ENCODE measurements around the gene CD226. TPM values are rescaled to one million over a fixed set of nuclear protein-coding genes. Genes with fewer than 3 reads are reported as not detected.
"Not testable (repeated sequence)": the region's sequence is repeated elsewhere in the genome, so short reads cannot be mapped to it uniquely, and the experiment has no call there.

Gene CD226
- total RNA-seq, 1 donor from 2014 or later: 1.4 TPM

GRCh38 chr18:69956665-69957620 is 9.3 kb upstream of the CD226 start:
- DNase-seq (ENCODE audit: low spot score): no peak

- no peak for DNase-seq (ENCODE audit: low spot score)
Observed at GRCh38 chr18:69956057-69956456, 8.4 kb upstream of the CD226 start.

- no peak for DNase-seq (ENCODE audit: low spot score)
Observed at GRCh38 chr18:69954719-69955480, 7.2 kb upstream of the CD226 start.

DNA sequence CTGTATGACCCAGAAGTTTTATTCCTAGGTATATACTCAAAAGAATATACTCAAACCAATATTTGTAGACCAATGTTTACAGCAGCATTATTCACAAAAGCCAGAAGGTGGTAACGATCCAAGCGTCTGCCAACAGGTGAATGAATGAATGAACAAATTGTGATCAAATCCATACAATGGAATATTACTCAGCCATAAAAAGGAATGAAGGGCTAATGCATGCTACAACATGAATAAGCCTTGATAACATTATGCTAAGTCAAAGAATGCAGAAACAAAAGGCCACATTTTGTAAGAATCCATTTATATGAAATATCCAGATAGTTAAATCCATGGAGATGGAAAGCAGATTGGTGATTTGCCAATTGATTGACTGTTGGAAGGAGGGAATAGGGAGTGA is 5.5 kb upstream of the CD226 start:
- no peak for DNase-seq (ENCODE audit: low spot score)

- no peak for DNase-seq (ENCODE audit: low spot score)
Observed at GRCh38 chr18:69951182-69951581, 3.5 kb upstream of the CD226 start.

DNA sequence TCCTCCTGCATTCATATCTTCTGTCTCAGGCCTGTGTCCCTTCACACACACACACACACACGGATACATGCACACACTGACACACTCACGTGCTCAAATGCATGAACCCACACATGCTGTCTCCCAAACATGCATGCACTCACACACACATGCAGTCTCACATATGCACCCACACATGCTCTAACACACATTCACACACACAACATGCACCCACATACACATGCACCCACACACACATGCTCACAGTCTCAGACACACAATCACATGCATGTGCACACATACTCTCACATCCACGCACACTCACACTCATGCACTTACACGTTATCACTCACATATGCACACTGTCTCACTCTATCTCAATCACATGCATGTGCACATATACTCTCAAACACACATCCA is 1.9 kb upstream of the CD226 start:
- no peak for DNase-seq (ENCODE audit: low spot score)

DNA sequence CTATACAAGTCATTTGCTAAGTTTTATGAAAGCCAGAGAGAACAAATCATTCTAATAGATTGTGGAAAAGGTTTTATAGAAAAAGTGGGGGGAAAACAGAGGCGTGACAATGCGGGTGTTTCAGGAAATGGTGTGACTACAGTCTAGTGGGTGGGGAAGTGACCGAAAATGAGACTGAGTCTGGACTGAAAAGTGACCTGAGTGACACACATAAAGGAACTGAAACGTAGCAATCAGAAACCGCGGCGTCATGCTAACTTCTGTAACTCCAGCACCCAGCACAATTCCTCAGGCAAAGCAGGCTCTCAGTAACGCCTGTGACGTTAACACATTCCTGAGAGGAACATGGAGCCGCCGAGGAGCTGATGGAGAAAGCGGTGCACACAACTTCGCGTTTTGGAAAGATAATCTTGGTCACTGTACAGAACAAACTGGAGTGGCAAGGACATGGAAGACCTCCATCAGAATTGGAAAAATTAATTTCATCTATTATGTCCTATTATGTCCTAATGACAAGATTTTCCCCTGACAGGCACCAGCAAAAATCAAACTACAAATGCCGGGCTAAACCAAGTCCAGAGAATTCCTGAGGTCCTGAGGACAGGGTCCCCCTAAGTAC is 1.4 kb upstream of the CD226 start:
- no peak for DNase-seq (ENCODE audit: low spot score)

GRCh38 chr18:69948256-69948655 is 583 bp upstream of the CD226 start:
- no peak for DNase-seq (ENCODE audit: low spot score)

GRCh38 chr18:69946608-69947155 is 991 bp downstream of the CD226 start:
- DNase-seq (ENCODE audit: low spot score): no peak

DNA sequence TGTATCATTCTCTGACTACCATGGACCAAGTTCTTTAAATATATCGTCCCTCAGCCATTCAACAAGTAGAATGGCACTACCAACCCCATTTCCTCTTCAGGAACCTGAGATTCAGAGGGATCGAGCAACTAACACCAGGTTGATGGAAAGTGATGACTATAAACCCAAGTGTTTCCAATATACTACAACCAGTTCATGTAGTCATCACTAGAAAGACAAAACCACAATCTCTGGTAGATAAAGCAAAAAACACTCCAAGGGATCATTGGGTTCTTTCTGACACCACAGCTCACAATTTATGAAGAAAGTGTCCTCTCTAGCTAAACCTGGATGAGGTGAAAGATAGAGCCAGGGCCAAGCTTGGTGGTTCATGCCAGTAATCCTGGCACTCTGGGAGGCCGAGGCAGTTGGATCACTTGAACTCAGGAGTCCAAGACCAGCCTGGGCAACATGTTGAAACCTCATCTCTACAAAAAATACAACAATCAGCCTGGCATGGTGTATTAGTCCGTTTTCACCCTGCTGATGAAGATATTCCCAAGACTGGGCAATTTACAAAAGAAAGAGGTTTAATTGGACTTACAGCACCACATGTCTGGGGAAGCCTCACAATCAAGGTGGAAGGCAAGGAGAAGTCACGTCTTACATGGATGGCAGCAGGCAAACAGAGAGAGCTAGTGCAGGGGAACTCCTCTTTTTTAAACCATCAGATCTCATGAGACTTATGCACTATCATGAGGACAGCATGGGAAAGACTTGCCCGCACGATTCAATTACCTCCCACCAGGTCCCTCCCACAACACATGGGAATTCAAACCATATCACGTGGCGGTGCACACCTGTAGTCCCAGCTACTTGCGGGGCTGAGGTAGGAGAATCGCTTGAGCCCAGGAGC is 2.2 kb downstream of the CD226 start:
- DNase-seq (ENCODE audit: low spot score): no peak

- DNase-seq (ENCODE audit: low spot score): no peak
Observed at GRCh38 chr18:69944436-69944835, 3.2 kb downstream of the CD226 start.

DNA sequence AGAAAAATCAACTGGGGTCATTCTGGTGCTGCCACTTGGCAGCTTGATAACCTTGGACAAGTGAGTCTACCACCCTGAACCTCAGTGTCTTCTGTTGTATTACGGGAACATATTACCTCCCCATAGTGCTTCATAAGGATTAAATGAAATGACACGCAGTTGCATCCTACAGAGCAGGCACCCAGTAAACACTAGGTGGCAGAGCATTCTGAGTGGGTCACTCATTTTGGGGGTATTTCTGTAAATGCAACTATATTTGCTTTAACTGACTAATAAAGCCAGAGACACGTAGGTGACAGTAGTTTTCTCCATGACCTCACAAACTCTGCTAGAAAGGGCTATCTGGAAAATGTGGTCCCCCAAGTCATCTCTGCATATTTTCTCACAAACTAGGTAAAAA is 4.7 kb downstream of the CD226 start:
- no peak for DNase-seq (ENCODE audit: low spot score)

GRCh38 chr18:69941183-69941582 is 6.5 kb downstream of the CD226 start:
- no peak for DNase-seq (ENCODE audit: low spot score)

GRCh38 chr18:69939812-69940211 is 7.9 kb downstream of the CD226 start:
- not testable (repeated sequence) for DNase-seq (ENCODE audit: low spot score)

DNA sequence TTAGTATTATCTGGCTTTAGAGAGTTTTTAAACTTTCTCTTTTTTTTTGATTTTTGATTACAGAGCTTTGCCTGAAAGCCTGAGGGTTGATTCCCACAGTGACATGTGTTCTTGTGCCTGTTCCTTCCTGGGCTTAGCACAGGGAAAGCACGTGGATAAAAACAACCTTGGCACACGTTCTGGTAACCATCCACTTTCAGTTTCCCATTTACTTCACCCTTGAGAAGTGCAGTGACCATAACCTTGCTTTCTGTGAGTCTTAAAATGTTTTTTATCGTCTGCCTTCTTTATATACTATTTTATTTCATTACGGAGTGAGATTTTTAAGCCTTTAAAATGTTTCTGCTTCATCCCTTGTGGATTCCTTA is 11.5 kb downstream of the CD226 start:
- DNase-seq (ENCODE audit: low spot score): no peak

DNA sequence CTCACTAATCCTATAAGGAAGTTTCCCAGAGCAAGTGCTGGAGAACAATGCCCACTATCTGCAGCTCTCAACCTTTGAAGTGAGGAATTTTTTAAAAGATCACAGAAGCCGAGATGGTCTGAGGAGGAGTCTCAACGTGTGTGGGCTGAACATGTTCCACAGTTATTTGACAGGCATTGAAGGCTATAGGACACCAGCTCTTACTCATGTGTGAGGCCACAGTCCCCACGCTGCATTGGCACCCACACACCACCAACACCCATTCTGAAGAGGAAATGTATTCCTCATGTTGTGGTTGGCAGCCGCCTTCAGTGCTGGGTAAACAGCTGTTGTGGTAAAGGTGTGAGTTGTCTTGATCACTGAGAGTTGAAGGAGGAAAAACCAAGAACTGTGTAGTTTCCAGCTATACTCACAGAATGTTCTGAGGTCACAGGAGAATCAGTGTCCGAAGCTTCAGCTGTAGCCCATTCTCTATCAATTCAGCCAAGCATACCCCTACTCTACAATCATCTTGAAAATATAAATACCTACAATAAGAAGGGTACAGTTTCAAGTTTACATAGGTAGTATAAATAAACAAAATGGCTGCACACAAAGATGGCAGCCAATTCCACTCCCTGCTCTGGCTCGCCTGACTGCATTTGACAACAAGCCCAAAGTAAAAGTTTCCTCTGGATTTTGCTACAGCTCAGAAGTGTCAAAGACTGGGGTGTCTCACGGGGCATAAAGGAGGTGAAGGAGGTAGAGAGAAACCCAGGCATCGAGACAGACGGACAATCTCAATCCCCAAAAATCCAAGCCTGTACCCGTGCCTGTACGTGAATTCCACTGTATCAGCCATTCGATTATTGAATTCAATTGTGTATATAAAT is 12.1 kb downstream of the CD226 start:
- no peak for DNase-seq (ENCODE audit: low spot score)

DNA sequence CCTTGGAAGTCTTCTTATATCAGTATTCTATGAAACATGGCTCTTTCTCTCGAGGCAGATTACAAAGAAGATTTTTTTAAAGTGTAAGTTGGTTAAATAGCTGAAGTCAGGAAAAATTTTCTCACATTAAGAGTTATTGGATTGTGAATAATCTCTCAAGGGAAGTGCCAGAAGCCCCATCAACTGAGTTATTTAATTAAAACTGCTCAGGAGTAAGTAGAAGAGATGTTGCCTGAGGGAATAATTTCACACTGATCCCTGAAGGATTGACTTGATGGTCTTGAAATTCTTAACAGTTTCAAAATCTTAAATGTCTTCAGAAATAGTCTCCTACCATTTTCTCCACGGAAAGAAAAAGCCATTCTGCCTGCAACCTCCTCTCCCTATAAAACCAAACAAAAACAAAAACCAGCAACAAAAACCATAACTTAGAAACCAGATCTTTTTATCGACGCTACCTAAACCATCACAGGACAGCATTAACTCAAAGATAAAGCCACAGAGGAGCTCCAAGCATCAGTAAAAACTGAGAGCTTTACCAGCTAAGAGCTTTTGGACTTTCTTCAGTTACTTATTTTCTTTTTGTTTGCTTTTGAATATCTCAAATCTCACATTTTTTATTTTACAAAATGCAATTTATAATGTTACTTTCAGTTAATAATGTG is 12.9 kb downstream of the CD226 start:
- no peak for DNase-seq (ENCODE audit: low spot score)

GRCh38 chr18:69929041-69929774 is 18.5 kb downstream of the CD226 start:
- no peak for DNase-seq (ENCODE audit: low spot score)
